ENCODE measurements around the gene IL23R.

IL23R gene

DNA sequence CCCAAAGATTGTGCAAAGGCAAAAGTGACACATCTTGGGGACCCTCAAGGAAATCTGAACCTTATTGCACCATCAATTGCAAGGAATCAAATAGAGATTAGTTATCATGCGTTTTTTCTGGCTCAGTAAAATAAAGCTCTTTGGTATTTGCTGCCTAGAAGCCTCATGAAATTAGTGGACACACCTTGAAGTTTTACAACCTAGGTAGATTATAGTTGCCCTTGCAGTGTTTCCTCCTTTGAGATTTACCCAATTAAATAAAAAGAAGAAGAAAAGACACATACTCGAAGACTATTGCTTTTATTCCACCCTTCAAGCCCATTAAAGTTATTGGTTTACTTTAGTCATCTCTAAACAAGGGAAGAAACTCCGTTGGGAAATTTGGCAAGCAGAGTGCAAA, 70.0 kb downstream of the IL23R start:
- DNase-seq (ENCODE audit: low read depth): no peak
- no peak for TF ChIP-seq CTCF (conservative IDR thresholded peaks at IDR 0.05; ENCODE audit: low read depth, low read length)
- no peak overlapping the region for H3K4me3 ChIP-seq (ENCODE audit: low read length)

GRCh38 chr1:67239738-67240137, 73.5 kb downstream of the IL23R start:
- H3K4me3 ChIP-seq (ENCODE audit: low read length): no peak overlapping the region
- DNase-seq (ENCODE audit: low read depth): no peak
- TF ChIP-seq CTCF (conservative IDR thresholded peaks at IDR 0.05; ENCODE audit: low read depth, low read length): no peak

DNA sequence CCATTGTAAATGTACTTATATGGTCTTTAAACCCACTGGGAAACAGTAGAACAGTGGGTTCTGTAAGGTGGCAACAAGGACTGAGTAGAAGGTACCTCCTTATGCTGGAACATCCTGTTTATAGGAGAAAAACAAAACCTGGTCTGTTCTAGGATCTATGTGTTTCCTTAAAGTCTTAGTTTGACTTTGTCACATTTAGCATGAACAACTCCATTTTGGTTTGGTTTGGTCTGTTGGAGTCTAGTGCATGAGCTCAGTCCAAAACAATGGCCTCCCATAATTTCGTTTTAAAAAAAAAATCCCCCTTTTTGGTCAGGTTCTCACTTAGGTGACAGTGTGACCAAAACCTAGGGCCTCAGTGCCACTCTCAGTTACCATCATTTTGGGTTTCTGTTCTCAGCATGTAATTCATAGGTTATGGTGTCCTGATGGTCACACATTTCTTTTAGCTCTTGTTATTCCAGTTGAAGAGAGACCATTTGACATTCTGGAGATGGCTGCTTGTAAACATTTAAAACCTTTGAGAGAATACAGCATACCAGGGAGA, 75.0 kb downstream of the IL23R start:
- no peak overlapping the region for H3K4me3 ChIP-seq (ENCODE audit: low read length)
- no peak for DNase-seq (ENCODE audit: low read depth)
- TF ChIP-seq CTCF (conservative IDR thresholded peaks at IDR 0.05; ENCODE audit: low read depth, low read length): no peak

DNA sequence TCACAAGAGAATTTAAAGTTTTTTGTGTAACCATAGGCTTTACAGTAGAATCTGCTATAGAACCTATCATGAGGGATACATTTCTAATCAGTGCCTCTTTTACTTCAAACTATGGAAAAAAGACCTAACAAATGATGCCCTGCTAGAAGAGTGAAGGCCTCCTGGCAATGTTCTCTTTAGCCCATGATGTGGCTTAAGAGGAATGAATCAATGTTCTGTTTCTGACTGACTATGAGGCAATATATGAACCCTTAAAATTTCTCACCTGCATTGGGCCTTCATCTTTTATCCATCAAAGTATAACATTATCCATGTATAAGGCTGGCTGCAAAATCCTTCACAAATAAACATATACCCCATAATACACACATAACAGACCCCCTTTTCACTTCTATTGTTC, 75.8 kb downstream of the IL23R start:
- TF ChIP-seq CTCF (conservative IDR thresholded peaks at IDR 0.05; ENCODE audit: low read depth, low read length): no peak
- H3K4me3 ChIP-seq (ENCODE audit: low read length): no peak overlapping the region
- DNase-seq (ENCODE audit: low read depth): no peak

- DNase-seq (ENCODE audit: low read depth): no peak
- no peak overlapping the region for H3K4me3 ChIP-seq (ENCODE audit: low read length)
- no peak for TF ChIP-seq CTCF (conservative IDR thresholded peaks at IDR 0.05; ENCODE audit: low read depth, low read length)
Observed at GRCh38 chr1:67250051-67250653, 83.9 kb downstream of the IL23R start.

DNA sequence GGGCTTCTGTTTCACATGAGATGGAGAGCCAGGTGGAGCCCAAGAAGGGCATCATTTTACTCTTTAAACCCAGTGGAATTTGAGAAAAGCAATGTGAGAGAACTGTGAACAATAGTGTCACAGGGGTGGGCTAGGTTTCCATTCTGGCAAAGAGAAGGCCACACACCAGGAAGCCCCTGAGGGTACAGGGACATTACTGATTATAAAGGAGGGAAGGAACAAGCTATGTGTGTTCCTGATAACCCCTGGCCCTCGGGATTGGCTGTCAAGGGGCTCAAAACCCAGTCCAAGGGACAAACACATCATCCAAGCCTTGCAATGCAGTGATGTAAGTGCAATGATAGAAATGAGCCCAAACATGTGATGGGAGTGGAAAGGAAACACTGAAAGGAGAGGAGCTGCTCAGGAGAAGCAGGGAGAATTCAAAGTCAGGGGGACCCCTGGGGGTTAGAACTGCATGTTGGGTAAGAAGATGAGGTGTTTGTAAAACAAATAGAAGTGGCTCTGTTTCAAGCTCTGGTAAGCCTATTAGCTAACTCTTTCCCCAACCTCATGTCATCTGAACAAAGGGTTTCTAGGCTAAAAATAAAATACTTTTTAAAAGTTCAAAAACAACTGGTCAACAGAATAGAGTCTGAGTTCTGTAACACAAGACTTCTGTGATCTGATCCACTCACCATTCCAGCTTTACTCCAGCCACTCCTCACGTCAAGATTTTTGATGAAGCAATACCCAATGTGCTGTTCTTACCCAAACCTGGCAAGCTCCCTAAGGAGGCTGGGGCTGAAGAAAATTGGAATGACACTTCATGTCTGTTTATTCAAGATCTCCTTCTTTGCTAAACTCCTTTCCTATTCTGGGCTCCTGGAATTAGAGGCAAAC, 90.3 kb downstream of the IL23R start:
- no peak for DNase-seq (ENCODE audit: low read depth)
- H3K4me3 ChIP-seq (ENCODE audit: low read length): no peak overlapping the region
- TF ChIP-seq CTCF (conservative IDR thresholded peaks at IDR 0.05; ENCODE audit: low read depth, low read length): no peak
